Transverse colon (tissue), 4 donors: ENCODE data around the gene ADAMTS8. TPM values are rescaled to one million over a fixed set of nuclear protein-coding genes. Genes with fewer than 3 reads are reported as not detected.
A peak's percentile ranks its signal among the peaks of the same experiment; 100 is the strongest.

Experiments
- DNase-seq: peaks from one replicate; pipeline ENCODE4 v3.0.0-alpha.2; 2019
- H3K27ac ChIP-seq, 4 donors: fragments of 200-600 bp; sonication (generic); 2 replicates each; pipeline ENCODE4 v1.5.1; 2016 to 2018; ENCODE audit warnings: inconsistent platforms in 4 of 4
- H3K27me3 ChIP-seq: fragments of 200-600 bp; sonication (generic); 2 replicates; pipeline ENCODE4 v1.5.1; 2017; ENCODE audit warnings: inconsistent platforms
- H3K36me3 ChIP-seq, 4 donors: fragments of 200-600 bp; sonication (generic); 2 replicates each; pipeline ENCODE4 v1.5.1; 2017 to 2019; ENCODE audit warnings: inconsistent platforms in 4 of 4
- H3K4me1 ChIP-seq, 4 donors: fragments of 200-600 bp; sonication (generic); 2 replicates each; pipeline ENCODE4 v1.5.1; 2017 to 2020; ENCODE audit warnings: inconsistent platforms in 4 of 4
- H3K4me3 ChIP-seq, 4 donors: fragments of 200-600 bp; sonication (generic); 1 replicate in 1 of 4; 2 replicates in 3 of 4; pipeline versions ENCODE4 v1.5.1 to v1.6.1; 2017 to 2019; ENCODE audit warnings: inconsistent platforms in 4 of 4
- H3K9me3 ChIP-seq, 2 donors: fragments of 200-600 bp; sonication (generic); 2 replicates each; pipeline ENCODE4 v1.5.1; 2017 to 2019; ENCODE audit warnings: inconsistent platforms in 2 of 2
- EP300 ChIP-seq: sonication (generic); formaldehyde crosslinking; IDR thresholded peaks from one replicate; pipeline ENCODE4 v1.6.1; 2017; ENCODE audit warnings: antibody characterized with exemption, low read depth
- POLR2A ChIP-seq: fragments of 450-650 bp; IDR thresholded peaks from one replicate; pipeline ENCODE4 v1.6.1; 2016; ENCODE audit warnings: antibody characterized with exemption, mild to moderate bottlenecking, moderate library complexity
- POLR2AphosphoS5 ChIP-seq, 3 donors: sonication (generic); formaldehyde crosslinking; IDR thresholded peaks; one replicate each; pipeline ENCODE4 v1.6.1; 2016; ENCODE audit warnings: antibody characterized with exemption in 3 of 3
- WGBS, 2 donors: methylation state at CpG; one replicate each; pipeline ENCODE4 v1.1.5; 2018; ENCODE audit warnings: low coverage in 1 of 2; 5-methylcytosine and 5-hydroxymethylcytosine counted together
- in situ Hi-C, 4 donors: fragments of 200-750 bp; cut with MboI; loops; one replicate each; pipeline versions ENCODE4 v1.15.0 to v1.15.1; 2017; ENCODE audit warnings: low sequenced_read_pairs in 3 of 4, low pct_ligation_motif_present in 1 of 4, low pct_unique_long_range_greater_than_20kb in 1 of 4
- intact Hi-C: fragments of 100-400 bp; cut with DNase I; formaldehyde crosslinking; loops from one replicate; pipeline ENCODE4 v1.15.1; 2023; ENCODE audit warnings: low total_unique reads
- total RNA-seq, 4 donors: library from RNA; depleted of rRNA; stranded (reverse); fragments of >200 nt; gene quantifications; one replicate each; pipeline ENCODE4 v1.1.0, GENCODE V29; 2016
- TF ChIP-seq, protein P1 (sequence below), 5 experiments: fragments of 200-600 bp in 3 of 5; fragments of 450-650 bp in 2 of 5; sonication (generic) in 3 of 5; IDR thresholded peaks; 1 replicate in 2 of 5; 2 replicates in 3 of 5; pipeline ENCODE4 v1.5.1; 2016 to 2017; ENCODE audit warnings: antibody characterized with exemption in 5 of 5, inconsistent platforms in 3 of 5, mild to moderate bottlenecking in 2 of 5, moderate library complexity in 1 of 5

ADAMTS8 gene
- total RNA-seq, 4 donors from 2014 or later: 0.27 to 1.00 (median 0.95) TPM; not detected in 1

DNA sequence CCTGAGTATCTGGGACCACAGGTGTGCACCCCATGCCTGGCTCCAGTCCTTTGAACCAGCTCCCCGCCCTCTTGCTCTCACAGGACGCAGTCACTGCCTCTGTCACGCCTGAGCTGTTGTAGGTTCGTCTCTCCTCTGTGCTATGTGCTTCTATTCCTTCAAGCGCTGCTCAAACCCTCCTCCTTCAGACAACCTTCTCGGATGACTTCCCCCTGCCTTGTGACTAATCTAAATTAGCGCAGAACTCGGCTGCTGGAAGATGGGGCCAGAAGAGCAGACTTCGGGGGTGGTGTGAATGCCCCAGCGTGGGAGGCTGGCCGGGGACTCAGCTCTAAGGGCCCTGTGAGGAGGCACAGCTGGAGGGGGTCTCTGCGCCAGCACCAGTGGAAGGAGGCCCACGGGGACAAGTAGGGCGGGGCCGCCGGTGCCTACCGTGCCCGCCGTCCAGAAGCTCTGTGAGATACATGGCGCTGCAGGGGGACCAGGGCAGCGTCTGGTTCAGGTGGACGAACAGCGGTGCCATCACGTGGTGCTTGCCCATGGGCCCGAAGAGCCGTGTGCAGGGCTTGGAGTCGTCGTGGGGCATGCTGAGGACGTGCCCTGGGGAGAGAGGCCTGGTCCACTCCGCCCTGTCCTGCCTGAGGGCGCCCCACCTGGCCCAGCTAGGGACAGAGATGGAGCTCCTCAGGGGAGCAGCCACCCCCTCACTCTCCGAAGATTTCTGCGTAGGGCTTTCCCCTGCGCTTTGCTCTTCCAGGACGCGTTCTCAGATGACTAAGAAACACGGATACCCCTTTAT lies 12.5 kb downstream of the ADAMTS8 start:
- H3K4me3 ChIP-seq: no peak overlapping the region
- H3K27ac ChIP-seq: no peak overlapping the region
- 82 to 93% methylated on average over 3 to 37 of the region's 37 CpGs for WGBS, 2 donors
- H3K9me3 ChIP-seq: no peaks in the 10 kb centered on the region
- in situ Hi-C loops (loop anchor here in 1 of 4 donors (25.0 kb wide), 1 partner anchor 204 kb away; no protein-coding TSS in a partner anchor), intact Hi-C loops (no loop called here)
- TF ChIP-seq, protein P1, sequence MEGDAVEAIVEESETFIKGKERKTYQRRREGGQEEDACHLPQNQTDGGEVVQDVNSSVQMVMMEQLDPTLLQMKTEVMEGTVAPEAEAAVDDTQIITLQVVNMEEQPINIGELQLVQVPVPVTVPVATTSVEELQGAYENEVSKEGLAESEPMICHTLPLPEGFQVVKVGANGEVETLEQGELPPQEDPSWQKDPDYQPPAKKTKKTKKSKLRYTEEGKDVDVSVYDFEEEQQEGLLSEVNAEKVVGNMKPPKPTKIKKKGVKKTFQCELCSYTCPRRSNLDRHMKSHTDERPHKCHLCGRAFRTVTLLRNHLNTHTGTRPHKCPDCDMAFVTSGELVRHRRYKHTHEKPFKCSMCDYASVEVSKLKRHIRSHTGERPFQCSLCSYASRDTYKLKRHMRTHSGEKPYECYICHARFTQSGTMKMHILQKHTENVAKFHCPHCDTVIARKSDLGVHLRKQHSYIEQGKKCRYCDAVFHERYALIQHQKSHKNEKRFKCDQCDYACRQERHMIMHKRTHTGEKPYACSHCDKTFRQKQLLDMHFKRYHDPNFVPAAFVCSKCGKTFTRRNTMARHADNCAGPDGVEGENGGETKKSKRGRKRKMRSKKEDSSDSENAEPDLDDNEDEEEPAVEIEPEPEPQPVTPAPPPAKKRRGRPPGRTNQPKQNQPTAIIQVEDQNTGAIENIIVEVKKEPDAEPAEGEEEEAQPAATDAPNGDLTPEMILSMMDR (IDR thresholded peaks at IDR 0.05): no peak
- no peak for TF ChIP-seq EP300
- no peak for TF ChIP-seq POLR2A
- H3K27me3 ChIP-seq: no peaks in the 10 kb centered on the region
- H3K4me1 ChIP-seq: peaks cover 0 to 4% (median 3%) of the 10 kb centered on the region in 4 donors
- no peak for DNase-seq
- H3K36me3 ChIP-seq: no peaks in the 10 kb centered on the region

DNA sequence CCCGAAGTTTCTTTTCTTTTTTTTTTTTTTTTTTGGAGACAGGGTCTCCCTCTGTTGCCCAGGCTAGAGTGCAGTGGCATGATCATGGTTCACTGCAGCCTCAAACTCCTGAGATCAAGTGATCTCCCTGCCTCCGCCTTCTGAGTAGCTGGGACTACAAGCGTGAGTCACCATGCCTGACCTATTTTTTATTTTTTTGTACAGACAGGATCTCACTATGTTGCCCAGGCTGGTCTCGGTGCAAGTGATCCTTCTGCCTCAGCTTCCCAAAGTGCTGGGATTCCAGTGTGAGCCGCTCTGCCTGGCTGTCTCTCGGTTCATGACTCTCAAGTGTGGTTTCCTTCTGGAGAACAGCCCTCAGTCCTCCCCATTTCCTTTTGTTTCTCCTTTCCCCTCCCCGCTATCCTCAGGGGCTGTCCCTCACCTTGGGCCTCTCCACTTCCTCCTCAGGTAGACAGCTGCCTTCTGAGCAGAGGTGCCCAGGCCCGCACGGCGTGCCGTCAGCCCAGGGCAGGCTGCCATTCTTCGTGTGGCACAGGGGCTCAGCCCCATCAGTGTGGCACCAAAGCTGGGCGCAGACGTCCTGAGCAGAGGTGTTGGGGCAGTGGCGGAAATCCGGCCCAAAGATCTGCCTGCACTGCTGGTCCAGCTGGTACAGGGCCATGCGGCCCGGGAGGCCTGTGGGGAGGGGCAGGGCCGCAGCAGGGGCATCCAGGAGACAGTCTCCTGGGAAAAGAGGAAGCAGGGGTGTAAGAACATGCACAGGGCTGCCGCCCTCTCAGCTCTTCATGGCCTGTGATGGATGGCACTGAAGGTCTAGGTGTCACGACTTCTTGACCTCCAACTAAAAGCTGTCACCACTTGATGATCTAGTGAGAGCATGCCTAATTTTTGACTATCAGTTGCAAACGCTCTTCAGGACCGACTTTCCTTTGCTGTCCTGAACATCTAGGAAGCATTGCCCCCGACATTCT lies 14.0 kb downstream of the ADAMTS8 start:
- 75 to 83% methylated on average over 11 to 24 of the region's 24 CpGs for WGBS, 2 donors
- no peak for TF ChIP-seq POLR2A
- TF ChIP-seq POLR2AphosphoS5 (IDR thresholded peaks at IDR 0.05): no peak
- no peak for TF ChIP-seq EP300
- TF ChIP-seq, protein P1 (IDR thresholded peaks at IDR 0.05): no peak
- Histone ChIP-seq H3K9me3 (no peaks in the 10 kb centered on the region), H3K4me3 (no peak overlapping the region), H3K4me1 (peaks cover 0 to 2% (median 0%) of the 10 kb centered on the region in 4 donors), H3K27ac (peak overlapping the region in 3 of 4 donors; percentile 50 to 65 (median 55)), H3K36me3 (no peaks in the 10 kb centered on the region), H3K27me3 (no peaks in the 10 kb centered on the region)
- DNase-seq: no peak
- in situ Hi-C loops: loop anchor here in 1 of 4 donors (25.0 kb wide), 1 partner anchor 202 kb away; no protein-coding TSS in a partner anchor
- intact Hi-C loops: no loop called here

DNA sequence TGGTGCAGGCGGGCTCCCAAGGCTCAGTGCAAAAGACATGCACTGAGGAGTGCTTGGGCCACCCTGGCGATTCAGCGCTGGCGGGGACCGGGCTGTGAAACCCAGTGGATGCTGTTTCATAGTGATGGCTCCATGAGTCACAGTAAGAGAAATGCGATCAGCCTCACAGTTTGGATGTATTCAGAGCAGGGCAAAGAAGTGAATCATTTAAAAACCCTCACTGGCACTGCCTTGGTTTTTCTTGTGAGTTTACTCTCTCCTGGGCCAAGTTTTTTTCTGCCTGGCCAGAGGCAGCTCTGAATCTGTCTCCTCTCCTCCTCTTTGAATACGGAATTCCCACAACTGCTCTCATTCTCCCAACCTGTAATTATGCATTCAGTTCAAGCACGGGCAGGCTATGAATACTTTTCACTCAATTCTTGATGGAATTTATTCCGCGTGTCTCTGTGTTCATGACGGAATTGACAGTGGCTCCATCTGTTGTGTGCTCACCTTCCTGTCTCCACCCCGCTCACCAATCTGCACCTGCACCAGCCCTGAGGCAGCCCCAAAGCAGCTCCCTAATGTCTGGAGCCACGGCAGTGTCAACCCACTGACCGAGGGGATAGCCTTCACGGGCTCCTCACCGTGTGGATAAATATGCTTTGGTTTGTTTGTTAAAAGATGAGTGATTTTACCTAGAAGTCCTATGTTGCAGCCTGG lies 14.9 kb downstream of the ADAMTS8 start:
- Histone ChIP-seq H3K27me3 (no peaks in the 10 kb centered on the region), H3K4me1 (peaks cover 0 to 4% (median under 1%) of the 10 kb centered on the region in 4 donors), H3K4me3 (no peak overlapping the region), H3K36me3 (no peaks in the 10 kb centered on the region), H3K27ac (peak overlapping the region in 3 of 4 donors; percentile 50 to 65 (median 55)), H3K9me3 (no peaks in the 10 kb centered on the region)
- in situ Hi-C loops (loop anchor here in 1 of 4 donors (25.0 kb wide), 1 partner anchor 201 kb away; no protein-coding TSS in a partner anchor), intact Hi-C loops (no loop called here)
- no peak for DNase-seq
- TF ChIP-seq EP300: no peak
- no peak for TF ChIP-seq POLR2A
- TF ChIP-seq, protein P1 (IDR thresholded peaks at IDR 0.05): no peak
- TF ChIP-seq POLR2AphosphoS5 (IDR thresholded peaks at IDR 0.05): no peak
- 86 to 95% methylated on average over 10 to 16 of the region's 16 CpGs for WGBS, 2 donors
